Activated T-helper 1 cell treated with anti-CD3 and anti-CD28 coated beads, Interleukin-12 subunit alpha, Interleukin-12 subunit beta, Interleukin-2, Interleukin-4 antibody, amounts not matched to agents 30 ng/mL and 10 ng/mL and 1 ng/mL, durations not matched to agents 14 hours and 24 hours and 36 hours (primary cell): Measurements from ENCODE around the gene TMEM247. TPM values are rescaled to one million over a fixed set of nuclear protein-coding genes. Genes with fewer than 3 reads are reported as not detected.

Experiments
- DNase-seq: peaks from one replicate; pipeline ENCODE4 v3.0.0; 2021; ENCODE audit warnings: low spot score
- H3K27ac Mint-ChIP-seq: one replicate; pipeline ENCODE4 v1.8.0; 2021; ENCODE audit warnings: mild to moderate bottlenecking, mixed read lengths
- H3K27me3 Mint-ChIP-seq: one replicate; pipeline ENCODE4 v1.8.0; 2022; ENCODE audit warnings: mild to moderate bottlenecking, moderate library complexity, mixed read lengths; ENCODE audit not compliant: insufficient read depth
- H3K36me3 Mint-ChIP-seq: one replicate; pipeline ENCODE4 v1.8.0; 2021; ENCODE audit warnings: low read depth, mixed read lengths
- H3K4me1 Mint-ChIP-seq: one replicate; pipeline ENCODE4 v1.8.0; 2021; ENCODE audit warnings: low read depth, mixed read lengths
- H3K4me3 Mint-ChIP-seq: one replicate; pipeline ENCODE4 v1.8.0; 2021; ENCODE audit warnings: mild to moderate bottlenecking, moderate library complexity, mixed read lengths
- H3K9me3 Mint-ChIP-seq: one replicate; pipeline ENCODE4 v1.8.0; 2021; ENCODE audit warnings: mixed read lengths
- intact Hi-C: fragments of 100-400 bp; cut with micrococcal nuclease; formaldehyde crosslinking; loops from one replicate; pipeline ENCODE4 v1.15.1; 2024
- total RNA-seq: library from RNA; stranded (reverse); gene quantifications from 2 replicates; pipeline ENCODE4 v1.2.3, GENCODE V29; 2022

TMEM247 gene
- total RNA-seq, 1 donor from 2014 or later = not detected

DNA sequence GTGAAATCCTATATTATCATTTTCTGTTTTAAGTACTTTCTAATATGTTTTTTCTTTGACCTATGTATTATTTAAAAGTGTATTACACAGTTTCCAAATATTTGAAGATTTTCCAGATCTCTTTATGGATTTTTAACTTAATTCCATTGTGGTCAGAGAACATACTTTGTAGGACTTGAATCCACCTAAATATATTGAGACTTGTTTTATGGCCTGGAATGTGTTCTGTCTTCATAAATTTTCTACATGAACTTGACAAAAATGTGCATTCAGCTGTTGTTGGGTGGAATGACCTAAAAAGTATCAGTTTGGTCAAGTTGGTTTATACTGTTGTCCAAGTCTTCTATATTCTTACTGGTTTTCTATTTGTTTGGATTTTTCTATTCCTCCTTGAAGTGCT is 33.8 kb upstream of the TMEM247 start:
- H3K36me3 Mint-ChIP-seq = no peaks in the 10 kb centered on the region
- no peak for DNase-seq
- intact Hi-C loops = no loop called here
- peaks cover 10% of the 10 kb centered on the region for H3K9me3 Mint-ChIP-seq
- peaks cover 19% of the 10 kb centered on the region for H3K27me3 Mint-ChIP-seq
- H3K27ac Mint-ChIP-seq = no peak overlapping the region
- H3K4me3 Mint-ChIP-seq = no peak overlapping the region
- H3K4me1 Mint-ChIP-seq = no peaks in the 10 kb centered on the region

DNA sequence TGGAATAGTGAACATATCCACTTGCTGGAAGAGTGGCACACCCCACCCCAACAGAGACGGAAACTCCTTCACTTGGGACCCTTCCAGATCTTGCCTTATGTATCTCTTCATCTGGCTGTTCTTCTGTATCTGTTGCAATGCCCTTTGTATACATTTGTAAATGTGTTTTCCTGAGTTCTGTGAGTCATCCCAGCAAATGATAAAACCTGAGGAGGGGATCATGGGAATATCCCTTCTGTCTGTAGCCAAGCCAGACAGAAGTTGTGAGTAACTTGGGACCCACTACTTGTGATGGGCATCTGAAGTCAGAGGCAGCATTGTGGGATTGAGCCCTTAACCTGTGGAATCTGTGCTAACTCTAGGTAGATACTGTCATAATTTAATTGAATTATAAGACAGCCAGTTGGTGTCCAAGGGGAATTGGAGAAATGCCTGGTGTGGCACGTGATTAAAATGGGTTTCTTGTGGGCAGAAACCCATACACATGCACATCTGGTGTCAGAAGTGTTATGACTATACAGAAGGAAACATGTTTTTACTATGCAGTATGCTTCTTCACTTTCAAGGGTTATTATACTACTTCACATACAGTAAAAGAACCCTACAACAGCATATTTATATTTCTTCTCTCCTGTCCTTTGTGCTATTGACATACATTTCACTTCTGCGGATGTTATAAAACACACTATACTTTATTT is 32.3 kb upstream of the TMEM247 start:
- Mint-ChIP-seq H3K27me3 (peaks cover 22% of the 10 kb centered on the region), H3K27ac (no peak overlapping the region), H3K9me3 (peaks cover 10% of the 10 kb centered on the region), H3K4me3 (no peak overlapping the region), H3K36me3 (no peaks in the 10 kb centered on the region), H3K4me1 (no peaks in the 10 kb centered on the region)
- DNase-seq = no peak
- intact Hi-C loops = no loop called here

DNA sequence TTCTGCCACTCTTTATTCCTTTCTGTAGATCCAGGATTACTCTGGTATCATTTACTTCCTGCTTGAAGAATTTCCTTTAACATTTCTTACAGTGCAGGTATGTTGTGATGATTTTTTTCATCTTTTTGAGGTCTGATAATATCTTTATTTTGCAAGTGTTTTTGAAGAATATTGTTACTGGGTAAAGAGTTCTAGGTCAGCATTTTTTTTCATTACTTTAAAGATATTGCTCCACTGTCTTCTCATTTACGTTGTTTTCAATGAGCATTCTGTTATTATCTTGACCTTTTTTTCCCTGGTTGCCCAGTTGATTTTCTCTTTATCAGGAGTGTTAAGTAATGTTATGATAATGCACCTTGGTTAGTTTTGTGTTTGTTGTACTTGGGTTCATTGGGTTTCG is 31.7 kb upstream of the TMEM247 start:
- DNase-seq = no peak
- H3K27ac Mint-ChIP-seq = no peak overlapping the region
- H3K9me3 Mint-ChIP-seq = peaks cover 10% of the 10 kb centered on the region
- H3K27me3 Mint-ChIP-seq = peaks cover 22% of the 10 kb centered on the region
- no peaks in the 10 kb centered on the region for H3K4me1 Mint-ChIP-seq
- no peak overlapping the region for H3K4me3 Mint-ChIP-seq
- intact Hi-C loops = no loop called here
- no peaks in the 10 kb centered on the region for H3K36me3 Mint-ChIP-seq

DNA sequence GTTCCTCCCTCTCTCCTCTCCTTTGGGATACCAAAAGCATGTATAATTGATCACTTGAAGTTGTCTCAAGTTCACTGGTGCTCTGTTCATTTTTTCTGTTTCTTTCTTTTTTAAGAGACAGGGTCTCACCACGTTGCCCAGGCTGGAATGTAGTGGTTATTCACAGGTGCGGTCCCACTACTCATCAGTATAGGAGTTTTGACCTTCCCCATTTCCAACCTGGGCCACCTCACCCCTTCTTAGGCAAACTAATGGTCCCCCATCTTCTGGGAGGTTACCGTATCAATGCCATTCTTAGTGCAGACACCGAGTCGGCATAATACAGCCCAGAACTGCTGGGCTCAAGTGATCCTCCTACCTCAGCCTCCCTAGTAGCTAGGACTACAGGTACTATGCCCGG is 31.3 kb upstream of the TMEM247 start:
- intact Hi-C loops = no loop called here
- Mint-ChIP-seq H3K27me3 (peaks cover 22% of the 10 kb centered on the region), H3K9me3 (peaks cover 10% of the 10 kb centered on the region), H3K4me1 (no peaks in the 10 kb centered on the region), H3K36me3 (no peaks in the 10 kb centered on the region), H3K4me3 (no peak overlapping the region), H3K27ac (no peak overlapping the region)
- DNase-seq = no peak

DNA sequence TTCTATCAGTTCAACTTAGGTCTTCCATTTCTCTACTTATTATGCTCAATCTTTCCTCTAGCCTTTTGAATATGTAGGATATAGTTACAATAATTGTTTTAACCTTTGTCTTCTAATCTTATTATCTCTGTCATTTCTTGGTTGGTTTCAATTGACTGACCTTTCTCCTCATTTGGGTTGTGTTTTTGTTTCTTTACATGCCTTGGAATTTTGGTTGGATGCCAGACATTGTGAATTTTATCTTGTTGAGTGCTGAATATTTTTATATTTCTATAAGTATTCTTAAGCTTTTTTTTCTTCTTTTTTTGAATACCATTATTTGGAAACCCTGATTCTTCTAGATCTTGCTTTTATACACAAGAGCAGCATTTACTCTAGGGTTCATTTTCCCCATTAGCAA is 30.7 kb upstream of the TMEM247 start:
- H3K27ac Mint-ChIP-seq = no peak overlapping the region
- no peak overlapping the region for H3K4me3 Mint-ChIP-seq
- intact Hi-C loops = no loop called here
- peaks cover 10% of the 10 kb centered on the region for H3K9me3 Mint-ChIP-seq
- no peaks in the 10 kb centered on the region for H3K36me3 Mint-ChIP-seq
- DNase-seq = no peak
- peaks cover 25% of the 10 kb centered on the region for H3K27me3 Mint-ChIP-seq
- H3K4me1 Mint-ChIP-seq = no peaks in the 10 kb centered on the region

DNA sequence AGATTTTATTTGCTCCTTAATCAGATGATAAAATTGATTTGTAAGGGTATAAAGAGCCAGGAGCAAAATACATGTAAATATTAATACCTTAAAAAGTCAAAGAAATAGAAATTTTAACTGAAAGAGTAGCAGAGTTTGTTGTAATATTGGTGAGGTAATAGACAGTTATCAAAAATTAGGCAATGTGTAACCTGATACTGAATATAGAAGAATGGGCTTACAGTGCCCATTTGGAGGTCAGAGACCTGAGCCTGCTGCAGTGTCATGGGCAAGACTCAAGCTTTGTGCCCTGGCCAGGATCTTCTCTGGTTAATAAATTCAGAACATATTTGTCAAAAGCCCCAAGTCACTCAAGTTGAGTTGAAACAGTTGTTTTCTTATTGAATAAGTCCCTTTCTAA is 29.7 kb upstream of the TMEM247 start:
- Mint-ChIP-seq H3K4me1 (no peaks in the 10 kb centered on the region), H3K36me3 (no peaks in the 10 kb centered on the region), H3K27ac (no peak overlapping the region), H3K9me3 (peaks cover 10% of the 10 kb centered on the region), H3K4me3 (no peak overlapping the region), H3K27me3 (peaks cover 29% of the 10 kb centered on the region)
- DNase-seq = no peak
- intact Hi-C loops = no loop called here

DNA sequence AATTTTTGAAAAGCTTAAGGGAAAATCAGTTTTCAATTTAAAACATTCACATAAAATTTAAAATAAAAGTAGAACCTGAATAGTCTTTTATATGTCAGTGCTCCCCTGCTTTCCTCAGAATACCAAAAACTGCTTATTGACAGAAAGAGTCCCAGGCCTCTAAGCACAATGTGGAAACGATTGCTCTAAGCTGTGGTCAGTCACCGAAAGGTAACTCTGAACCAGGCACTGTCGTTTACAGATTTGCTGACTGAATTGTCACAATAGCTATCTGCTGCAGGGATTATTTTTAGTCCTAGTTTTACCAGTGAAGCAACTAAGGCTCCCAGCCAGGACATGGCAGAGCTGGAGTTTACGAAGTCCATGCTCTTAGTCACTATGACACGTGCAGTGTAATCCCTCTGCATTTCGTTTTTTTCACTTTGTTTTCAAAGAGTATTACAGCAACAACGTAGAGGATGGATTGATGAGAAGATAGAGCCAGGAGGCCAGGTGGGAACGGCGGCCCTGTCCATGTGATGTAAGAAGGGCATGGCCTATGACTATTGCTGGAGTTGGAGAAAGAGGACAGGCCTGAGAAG is 28.1 kb upstream of the TMEM247 start:
- H3K9me3 Mint-ChIP-seq = no peaks in the 10 kb centered on the region
- no peak for DNase-seq
- intact Hi-C loops = no loop called here
- H3K27ac Mint-ChIP-seq = no peak overlapping the region
- peaks cover 29% of the 10 kb centered on the region for H3K27me3 Mint-ChIP-seq
- no peaks in the 10 kb centered on the region for H3K36me3 Mint-ChIP-seq
- no peaks in the 10 kb centered on the region for H3K4me1 Mint-ChIP-seq
- H3K4me3 Mint-ChIP-seq = no peak overlapping the region

DNA sequence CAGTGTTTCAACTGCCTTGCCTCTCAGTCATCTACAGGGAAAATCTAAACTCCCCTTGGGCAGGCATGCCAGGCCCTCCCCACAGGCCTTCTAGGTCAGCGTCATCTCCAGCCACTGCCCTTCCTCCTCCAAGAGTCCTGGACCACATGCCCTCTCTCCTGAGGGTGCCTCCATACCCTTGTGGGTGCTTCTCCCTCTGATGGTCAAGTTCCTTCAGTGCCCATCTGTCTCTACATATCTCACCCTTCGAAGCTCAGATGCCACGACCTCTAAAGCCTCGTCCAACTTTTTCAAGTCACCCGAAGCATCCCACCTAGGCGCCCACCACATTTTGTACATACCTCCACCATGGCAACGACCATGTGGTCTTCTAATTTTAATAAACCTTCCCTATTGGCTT is 22.6 kb upstream of the TMEM247 start:
- H3K9me3 Mint-ChIP-seq = no peaks in the 10 kb centered on the region
- no peak overlapping the region for H3K4me3 Mint-ChIP-seq
- peaks cover 7% of the 10 kb centered on the region for H3K4me1 Mint-ChIP-seq
- no peak for DNase-seq
- H3K27ac Mint-ChIP-seq = no peak overlapping the region
- H3K36me3 Mint-ChIP-seq = no peaks in the 10 kb centered on the region
- H3K27me3 Mint-ChIP-seq = peaks cover 8% of the 10 kb centered on the region
- intact Hi-C loops = no loop called here

DNA sequence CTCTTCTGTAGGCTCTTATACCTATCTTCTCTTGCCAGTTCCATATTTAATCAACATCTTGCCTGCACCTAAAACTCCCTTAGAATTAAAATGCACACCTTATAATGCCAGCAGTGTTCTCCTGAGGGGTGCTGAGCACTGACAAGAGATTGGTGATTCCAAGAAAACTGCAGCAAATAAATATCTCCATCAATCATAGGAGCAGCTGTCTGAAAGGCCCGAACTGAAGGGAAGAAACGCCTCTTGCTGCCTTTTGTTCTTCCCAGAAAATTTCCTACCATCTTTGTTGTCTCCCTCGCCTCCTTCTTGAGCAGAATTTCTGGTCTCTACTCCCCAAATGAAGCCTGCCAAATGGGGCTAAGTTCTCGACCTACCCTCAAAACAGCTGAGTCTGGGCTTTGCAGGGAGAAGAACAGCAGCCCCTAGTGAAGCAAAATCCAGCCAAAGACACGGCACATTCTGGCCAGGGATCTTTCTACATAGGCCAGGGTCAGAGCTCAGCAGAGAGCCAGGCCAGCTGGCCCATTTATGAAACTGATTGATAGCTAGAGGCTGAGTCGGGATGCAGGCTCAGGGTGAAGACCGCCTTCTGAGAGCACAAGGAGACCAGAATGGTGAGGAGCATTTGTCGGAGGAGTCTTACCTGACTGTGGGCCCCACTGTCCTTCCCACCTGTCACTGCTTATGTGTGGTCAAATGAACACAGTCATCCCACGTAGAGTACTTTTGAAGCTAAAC is 20.4 kb upstream of the TMEM247 start:
- Mint-ChIP-seq H3K4me3 (no peak overlapping the region), H3K36me3 (no peaks in the 10 kb centered on the region), H3K9me3 (no peaks in the 10 kb centered on the region), H3K27me3 (peaks cover 3% of the 10 kb centered on the region), H3K27ac (no peak overlapping the region), H3K4me1 (peaks cover 9% of the 10 kb centered on the region)
- DNase-seq = no peak
- intact Hi-C loops = no loop called here

DNA sequence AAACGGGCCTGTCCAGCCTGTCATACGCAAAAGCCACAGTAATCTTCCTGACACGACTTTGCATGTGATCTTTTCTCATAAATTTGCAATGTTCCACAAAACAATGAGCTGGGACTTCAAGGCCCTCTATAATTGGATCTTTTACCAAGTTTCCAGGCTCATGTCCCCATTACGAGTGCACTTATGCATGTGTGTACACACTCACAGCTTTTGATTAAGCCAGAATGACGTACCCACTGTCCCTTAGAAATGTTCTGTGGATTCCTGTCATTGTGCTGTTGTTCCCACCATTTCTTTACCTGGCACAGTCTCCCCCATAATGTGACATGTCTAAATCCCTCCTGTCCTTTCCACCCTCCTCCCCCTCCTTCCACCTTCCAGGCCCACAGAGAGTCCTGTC is 19.7 kb upstream of the TMEM247 start:
- H3K36me3 Mint-ChIP-seq = no peaks in the 10 kb centered on the region
- H3K27me3 Mint-ChIP-seq = no peaks in the 10 kb centered on the region
- no peak overlapping the region for H3K4me3 Mint-ChIP-seq
- H3K27ac Mint-ChIP-seq = no peak overlapping the region
- no peaks in the 10 kb centered on the region for H3K9me3 Mint-ChIP-seq
- intact Hi-C loops = loop anchor here (2.0 kb wide), 1 partner anchor 93 kb away; no protein-coding TSS in a partner anchor
- peaks cover 9% of the 10 kb centered on the region for H3K4me1 Mint-ChIP-seq
- DNase-seq = no peak

DNA sequence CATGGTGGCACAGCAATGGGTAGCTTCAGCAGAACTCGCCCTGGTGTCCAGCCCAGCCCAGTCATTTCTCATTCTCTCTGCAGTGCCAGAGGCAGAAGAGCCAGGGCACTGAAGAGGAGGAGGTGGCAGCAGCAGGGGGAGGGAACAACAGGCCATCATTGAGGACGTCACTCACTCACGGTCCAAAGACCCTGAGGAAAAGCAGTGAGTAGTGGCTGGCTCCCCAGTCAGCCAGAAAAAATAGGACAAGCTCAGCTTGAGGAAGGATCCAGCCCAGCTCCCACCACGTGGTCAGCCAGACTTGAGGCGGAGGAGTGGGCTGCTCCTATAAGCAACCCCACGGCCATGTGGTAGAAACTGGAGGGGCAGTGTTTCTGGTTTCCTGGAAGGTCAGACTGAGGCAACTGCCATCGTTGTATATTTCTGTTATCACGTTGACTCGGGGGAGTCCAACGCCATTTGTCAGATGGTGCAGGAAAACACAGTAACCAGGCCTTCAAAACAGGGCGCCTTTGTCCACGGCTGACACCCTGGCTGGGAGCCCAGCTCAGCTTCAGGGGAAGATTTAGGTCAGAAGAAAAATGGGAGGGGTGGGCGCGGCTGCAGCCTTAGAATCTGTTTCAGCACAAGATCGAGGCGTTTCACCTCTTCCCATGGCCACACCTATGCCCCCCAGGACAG is 19.0 kb upstream of the TMEM247 start:
- Mint-ChIP-seq H3K27me3 (no peaks in the 10 kb centered on the region), H3K36me3 (no peaks in the 10 kb centered on the region), H3K4me1 (peaks cover 9% of the 10 kb centered on the region), H3K4me3 (no peak overlapping the region), H3K9me3 (no peaks in the 10 kb centered on the region), H3K27ac (no peak overlapping the region)
- intact Hi-C loops = loop anchor here (2.0 kb wide), 1 partner anchor 94 kb away; no protein-coding TSS in a partner anchor
- DNase-seq = no peak

DNA sequence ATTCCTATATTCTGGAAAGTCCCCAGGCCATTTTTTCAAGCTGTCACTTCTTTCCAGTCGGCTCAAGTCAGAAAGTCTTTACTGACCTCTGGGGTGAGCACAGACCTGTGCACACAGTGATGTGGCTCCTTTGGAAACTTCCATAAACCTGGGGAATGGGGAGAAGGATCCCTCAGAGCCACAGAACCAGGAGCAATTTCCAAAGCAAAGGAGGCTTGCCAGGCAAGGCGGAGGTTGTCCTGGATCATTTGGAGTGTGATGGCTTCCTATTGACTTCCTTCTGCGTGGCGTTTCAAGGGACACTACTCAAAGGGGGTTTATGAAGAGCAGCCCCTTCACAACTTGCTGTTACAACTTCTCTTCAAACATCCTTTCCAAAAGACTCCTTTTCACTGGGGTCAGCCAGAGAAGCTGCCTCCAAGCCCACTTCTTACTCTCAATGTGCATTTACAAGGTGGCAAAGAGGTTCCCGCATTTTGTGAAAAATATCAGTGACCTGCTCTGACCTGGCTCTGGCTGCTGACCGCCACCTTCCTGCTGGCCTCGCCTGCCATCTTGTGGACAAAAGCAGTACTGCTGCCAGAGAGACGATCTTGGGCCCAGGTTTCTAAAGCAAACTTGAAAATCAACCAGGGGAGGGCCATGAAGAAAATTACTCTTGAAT is 18.2 kb upstream of the TMEM247 start:
- H3K4me1 Mint-ChIP-seq = peaks cover 9% of the 10 kb centered on the region
- H3K9me3 Mint-ChIP-seq = no peaks in the 10 kb centered on the region
- H3K27ac Mint-ChIP-seq = no peak overlapping the region
- H3K4me3 Mint-ChIP-seq = no peak overlapping the region
- intact Hi-C loops = loop anchor here (1.0 to 2.0 kb wide), 4 partner anchors 94 to 468 kb away; no protein-coding TSS in a partner anchor
- H3K27me3 Mint-ChIP-seq = no peaks in the 10 kb centered on the region
- no peaks in the 10 kb centered on the region for H3K36me3 Mint-ChIP-seq
- DNase-seq = peak; percentile 59
